Stimulated activated CD8-positive, alpha-beta memory T cell treated with anti-CD3 and anti-CD28 coated beads, Interleukin-7, amount 100 ng/mL, for 24 hours (primary cell): ENCODE data around the gene KNDC1.
"Not testable (repeated sequence)": the region's sequence is repeated elsewhere in the genome, so short reads cannot be mapped to it uniquely, and the experiment has no call there.

Experiments
- DNase-seq: peaks from one replicate; pipeline ENCODE4 v3.0.0-alpha.2; 2020; ENCODE audit warnings: low read depth

Gene KNDC1

DNA sequence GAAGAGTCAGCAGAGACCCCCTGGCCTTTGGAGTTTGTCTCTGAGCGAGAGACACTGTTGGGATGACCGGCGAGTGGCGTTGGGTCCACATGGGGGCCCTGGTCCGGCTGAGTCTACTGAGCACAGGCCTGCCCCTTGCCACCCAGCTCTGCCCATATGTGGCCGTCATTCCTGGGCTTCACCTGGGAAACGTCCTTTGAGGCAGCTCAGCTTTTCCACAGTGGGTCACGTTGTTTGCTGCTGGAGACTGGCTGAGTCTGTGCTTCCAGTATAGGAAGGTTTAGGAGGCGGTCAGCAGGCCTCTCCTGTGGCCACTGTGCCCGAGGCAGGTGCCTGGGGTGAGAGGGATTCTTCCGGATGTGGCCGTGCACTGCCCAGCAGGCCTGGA lies 99.6 kb downstream of the KNDC1 start:
- DNase-seq, result no peak

GRCh38 chr10:133260895-133261725 lies 101.1 kb downstream of the KNDC1 start:
- peak; percentile 35 for DNase-seq

DNA sequence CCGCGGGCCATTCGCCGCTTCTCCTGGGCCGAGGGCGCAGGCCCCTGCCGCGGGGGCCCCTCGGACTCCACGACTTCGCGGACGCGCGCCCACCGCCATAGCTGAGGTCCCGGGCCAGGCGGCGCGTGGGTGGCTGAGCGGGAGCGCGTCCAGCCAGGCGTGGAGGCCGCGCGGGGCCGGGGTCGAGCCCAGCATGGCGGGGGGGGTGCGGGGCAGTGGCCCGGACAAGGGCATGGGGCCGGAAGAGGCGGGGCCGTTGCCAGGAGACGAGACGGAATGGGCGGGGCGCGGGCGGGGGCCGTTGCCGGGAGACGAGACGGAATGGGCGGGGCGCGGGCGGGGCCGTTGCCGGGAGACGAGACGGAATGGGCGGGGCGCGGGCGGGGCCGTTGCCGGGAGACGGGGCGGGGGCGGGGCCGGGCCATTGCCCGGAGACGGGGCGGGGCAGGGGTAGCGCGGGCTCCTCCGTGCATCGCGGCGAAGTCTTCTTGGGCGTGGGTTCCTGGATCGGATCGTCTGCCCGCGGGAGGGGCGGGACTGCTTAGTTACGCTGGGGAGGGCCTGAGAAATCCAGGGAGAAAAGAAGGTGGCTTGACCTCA lies 101.8 kb downstream of the KNDC1 start:
- DNase-seq, result peak; percentile 69

GRCh38 chr10:133262696-133263095 lies 102.7 kb downstream of the KNDC1 start:
- DNase-seq, result no peak

GRCh38 chr10:133263674-133264073 lies 103.7 kb downstream of the KNDC1 start:
- DNase-seq, result no peak

DNA sequence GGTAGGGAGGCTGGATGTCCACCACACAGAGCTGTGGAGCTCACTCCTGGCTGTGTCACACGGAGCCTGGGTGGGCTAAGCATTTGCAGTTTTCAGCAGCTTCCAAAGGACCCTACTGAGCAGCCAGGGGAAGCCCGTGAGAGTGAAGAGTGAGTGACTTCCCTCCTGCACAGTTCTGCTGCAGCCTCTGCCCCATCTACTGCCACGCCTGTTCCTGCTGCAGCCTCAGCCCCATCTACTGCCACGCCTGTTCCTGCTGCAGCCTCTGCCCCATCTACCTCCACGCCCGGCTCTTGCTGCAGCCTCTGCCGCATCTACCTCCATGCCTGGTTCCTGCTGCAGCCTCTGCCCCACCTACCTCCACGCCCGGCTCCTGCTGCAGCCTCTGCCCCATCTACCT lies 104.4 kb downstream of the KNDC1 start:
- DNase-seq, result no peak

- not testable (repeated sequence) for DNase-seq
Measured at GRCh38 chr10:133265052-133265451, 105.0 kb downstream of the KNDC1 start.

- DNase-seq, result no peak
Measured at GRCh38 chr10:133266056-133266795, 106.2 kb downstream of the KNDC1 start.

GRCh38 chr10:133267293-133267692 lies 107.3 kb downstream of the KNDC1 start:
- DNase-seq, result no peak

DNA sequence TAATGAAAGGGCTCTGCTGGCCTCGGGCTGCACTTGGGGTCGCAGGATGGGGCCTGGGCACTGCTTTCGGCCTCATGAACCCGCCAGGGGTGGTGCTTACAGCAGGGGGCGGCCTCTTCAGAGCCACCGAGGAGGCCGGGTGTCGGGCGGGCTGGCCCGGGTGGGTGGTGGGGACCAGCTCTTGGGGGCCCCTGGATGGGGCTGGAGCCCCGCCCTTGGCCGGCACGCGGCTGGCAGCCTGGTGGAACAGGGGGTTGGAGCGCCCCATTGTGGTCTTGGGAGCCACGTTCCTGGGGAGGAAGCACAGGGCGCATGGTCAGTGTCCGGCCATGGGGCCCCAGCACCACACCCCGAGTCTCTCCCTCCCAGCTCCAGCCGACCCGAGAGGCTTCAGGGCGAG lies 107.8 kb downstream of the KNDC1 start:
- DNase-seq, result no peak

DNA sequence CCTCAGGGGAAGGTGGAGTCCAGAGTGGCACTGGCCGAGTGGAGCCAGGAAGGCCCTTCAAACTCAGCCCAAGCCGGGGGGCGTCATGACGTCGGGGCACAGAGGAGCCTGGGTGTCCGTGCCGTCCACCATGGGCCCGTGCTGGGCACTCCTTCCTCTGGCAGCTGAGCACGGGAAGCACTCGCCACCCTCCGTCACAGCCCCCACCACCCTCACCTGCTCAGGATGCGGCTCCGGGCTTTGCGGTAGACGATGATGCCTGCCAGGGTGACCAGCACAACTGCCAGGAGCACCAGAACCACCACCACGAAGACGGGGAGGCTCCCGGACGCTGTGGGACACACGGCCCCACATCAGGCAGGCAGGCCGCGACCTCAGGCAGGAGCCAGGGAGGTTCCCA lies 108.5 kb downstream of the KNDC1 start:
- no peak for DNase-seq

DNA sequence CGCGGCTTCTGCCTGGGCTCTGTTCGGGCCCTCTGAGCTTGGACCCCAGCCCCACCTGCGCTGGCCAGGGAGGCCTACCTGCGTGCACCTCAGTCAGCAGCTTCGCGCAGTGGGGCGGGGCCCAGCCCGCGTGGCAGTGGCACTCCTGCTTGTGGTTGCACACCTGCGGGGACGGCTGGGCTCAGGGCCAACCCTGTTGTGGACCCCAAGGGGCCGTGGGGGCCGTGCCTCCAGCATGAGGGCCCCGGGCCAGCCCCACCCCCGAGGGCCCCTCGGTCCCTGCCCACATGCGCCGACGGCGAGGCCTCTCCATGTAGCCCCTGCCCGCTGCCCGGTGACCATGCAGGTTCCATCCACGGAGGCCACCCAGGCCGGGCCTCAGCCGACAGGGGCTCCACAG lies 109.3 kb downstream of the KNDC1 start:
- DNase-seq, result no peak

GRCh38 chr10:133270204-133270603 lies 110.2 kb downstream of the KNDC1 start:
- DNase-seq, result no peak

- no peak for DNase-seq
Measured at GRCh38 chr10:133270773-133271297, 110.8 kb downstream of the KNDC1 start.

DNA sequence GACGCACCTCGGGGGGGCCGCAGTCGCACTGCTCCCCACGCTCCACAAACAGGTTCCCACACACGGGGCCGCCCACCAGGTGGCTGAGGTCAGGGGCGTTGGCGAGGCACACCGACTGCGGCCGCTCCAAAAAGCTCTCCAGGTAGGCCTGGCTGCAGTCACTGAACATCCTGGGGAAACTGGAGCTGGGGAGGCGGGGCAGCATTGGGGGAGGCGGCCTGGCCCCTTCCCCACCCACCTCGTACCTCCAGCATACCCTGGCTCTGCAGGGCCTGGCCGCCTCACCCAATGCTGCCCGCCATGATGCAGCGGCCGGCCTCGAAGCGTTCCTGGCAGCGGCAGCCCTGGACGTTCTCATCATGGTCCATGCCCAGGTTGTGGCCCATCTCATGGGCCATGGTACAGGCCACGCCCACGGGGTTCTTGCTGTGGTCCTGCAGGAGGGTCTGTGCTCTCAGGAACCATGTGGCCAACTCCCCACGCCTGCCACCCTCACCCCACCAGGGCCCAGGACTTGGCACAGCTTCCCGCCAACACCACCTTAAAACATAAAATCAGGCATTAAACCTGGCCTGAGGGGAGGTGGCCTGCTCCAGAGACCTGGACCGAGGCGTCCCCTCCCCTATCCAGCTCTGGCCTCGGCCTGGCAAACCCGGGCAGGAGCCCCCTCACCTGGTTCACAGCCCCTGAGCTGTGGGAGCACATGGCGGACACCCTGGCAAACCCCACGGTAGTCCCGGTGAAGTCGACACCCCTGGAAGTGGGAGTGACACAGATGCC lies 111.7 kb downstream of the KNDC1 start:
- DNase-seq, result no peak

- DNase-seq, result no peak
Measured at GRCh38 chr10:133272301-133272963, 112.4 kb downstream of the KNDC1 start.

DNA sequence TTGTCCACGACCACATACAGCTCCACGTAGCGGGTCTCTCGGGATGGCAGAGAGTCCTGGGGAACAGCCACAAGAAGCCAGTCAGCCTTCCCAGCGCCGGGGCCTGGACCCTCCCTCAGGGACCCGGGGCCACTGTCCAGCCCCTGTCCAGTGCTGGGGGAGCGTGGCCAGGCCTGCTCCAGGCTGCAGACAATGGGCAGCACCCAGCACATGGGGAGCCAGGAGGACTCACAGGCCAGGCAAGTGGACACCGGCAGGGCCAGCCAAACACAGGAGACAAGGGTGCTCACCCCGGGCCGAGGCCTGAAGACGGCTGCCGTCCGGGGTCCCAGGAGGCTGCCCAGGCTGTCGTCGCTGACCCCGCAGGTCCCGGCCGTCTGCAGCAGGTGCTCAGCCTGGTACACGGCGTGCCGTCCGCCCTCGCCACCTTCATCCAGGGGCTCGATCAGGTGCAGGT lies 113.0 kb downstream of the KNDC1 start:
- no peak for DNase-seq

DNA sequence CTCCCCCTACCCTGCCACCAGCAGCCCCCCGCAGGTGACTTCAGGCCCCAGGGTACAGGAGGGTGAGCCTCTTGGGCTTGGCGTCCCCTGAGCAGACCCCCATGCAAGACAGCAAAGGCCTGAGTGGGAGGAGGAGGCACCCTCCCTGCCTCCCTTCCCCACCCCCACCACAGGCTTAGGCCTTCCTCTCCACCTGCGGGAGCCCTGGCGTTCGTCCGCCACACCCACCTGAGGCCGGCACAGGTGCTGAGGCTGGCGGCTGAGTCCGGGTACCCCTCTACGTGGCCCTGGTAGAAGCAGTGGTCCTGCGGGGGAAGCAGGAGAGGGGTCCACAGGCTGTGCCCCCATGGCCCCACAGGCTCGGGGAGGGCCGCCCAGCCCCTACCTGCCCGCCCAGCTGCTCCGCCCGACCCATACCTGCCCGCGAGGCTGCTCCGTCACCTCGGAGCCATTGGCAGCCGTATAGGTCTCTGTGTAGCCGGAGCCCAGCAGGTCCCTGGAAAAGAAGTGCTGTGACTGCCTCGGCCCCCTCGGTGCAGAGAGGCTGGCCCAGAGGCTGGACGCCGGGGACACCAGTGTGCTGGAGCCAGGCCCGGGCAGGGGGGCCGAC lies 113.6 kb downstream of the KNDC1 start:
- no peak for DNase-seq

DNA sequence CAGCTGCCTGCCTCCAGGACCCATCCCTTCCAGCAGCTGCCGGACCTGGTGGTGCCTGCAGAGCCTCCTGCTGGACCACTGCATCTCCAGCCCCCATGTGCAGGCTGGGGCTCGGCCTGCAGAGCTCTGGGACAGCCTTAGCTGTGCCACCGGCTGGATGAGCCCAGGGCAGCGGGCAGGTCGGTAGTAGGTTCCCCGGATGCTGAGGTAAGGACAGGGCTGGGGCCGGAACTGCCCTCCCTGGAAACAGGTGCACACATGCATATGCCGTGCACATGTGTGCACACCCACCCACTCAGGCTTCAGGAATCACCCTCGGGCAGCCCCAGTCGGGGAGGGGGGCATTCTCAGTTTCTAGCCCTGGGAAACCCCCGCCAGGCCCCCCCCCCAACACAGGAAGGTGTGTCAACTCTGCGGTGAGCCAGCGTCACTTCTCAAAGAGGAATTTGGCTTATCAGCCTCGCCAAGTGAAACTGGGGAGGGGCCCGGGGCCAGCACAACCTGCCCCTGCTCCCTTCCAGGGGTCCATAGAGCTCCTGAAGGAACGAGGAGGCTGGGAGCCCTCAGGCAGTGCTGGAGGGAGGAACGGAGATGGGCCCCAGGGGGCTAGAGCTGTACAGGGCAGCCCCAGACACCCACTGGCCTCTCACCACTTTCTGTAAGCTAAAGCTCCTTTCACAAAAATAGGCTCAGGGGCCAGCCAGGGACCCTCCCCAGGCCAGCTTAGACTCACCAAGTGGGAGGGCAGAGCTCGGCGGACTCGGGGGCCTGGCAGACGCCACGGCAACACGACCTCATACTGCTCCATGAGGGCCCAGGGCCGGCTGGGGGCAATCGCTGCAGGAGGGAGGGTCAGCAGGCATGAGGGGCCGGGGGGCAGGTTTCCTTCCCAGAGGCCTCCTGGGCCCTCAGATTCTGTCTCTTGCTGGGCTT lies 115.0 kb downstream of the KNDC1 start:
- peak; percentile 65 for DNase-seq

DNA sequence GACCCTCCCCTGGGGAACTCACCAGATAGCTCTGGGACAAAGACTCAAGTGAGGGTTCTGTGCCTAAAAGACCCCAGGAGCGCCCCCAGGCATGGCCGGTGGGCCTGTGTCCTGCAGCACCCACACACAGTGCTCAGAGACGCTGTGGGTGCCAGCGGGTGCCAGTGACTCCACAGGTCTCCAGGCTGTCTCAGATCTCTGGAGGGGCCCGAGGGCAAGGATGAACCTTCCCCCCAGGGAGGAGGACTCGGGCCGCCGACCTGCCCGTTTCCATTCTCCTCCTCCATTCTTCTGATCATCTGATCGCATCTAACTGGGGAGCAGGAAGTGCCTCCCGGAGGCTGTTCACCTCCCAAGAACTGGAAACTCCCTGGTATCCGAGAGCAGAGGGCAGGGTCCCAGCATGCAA lies 115.7 kb downstream of the KNDC1 start:
- no peak for DNase-seq
